Smooth muscle cell (in vitro differentiated cells): Measurements from ENCODE around the gene CD74. TPM values are rescaled to one million over a fixed set of nuclear protein-coding genes. Genes with fewer than 3 reads are reported as not detected.
A peak's percentile ranks its signal among the peaks of the same experiment; 100 is the strongest.

Experiments
- DNase-seq: peaks from one replicate; lab custom pipeline; 2025; ENCODE audit not compliant: unreplicated experiment; lab: John Stamatoyannopoulos, UW
- H2AFZ ChIP-seq: fragments of 200-600 bp; sonication (generic); 2 replicates; pipeline ENCODE4 v1.6.0; 2016; ENCODE audit warnings: antibody characterized with exemption, low read depth, mild to moderate bottlenecking
- H3F3A ChIP-seq: fragments of 200-600 bp; sonication (generic); 2 replicates; pipeline ENCODE4 v1.6.0; 2017; ENCODE audit warnings: antibody characterized with exemption, low read depth
- H3K27ac ChIP-seq: fragments of 200-600 bp; sonication (generic); 2 replicates; pipeline ENCODE4 v1.5.1; 2016; ENCODE audit warnings: low read depth, mild to moderate bottlenecking
- H3K27me3 ChIP-seq: fragments of 200-600 bp; sonication (generic); 2 replicates; pipeline ENCODE4 v1.6.1; 2016; ENCODE audit warnings: low read depth, mild to moderate bottlenecking
- H3K36me3 ChIP-seq: fragments of 200-600 bp; sonication (generic); 2 replicates; pipeline ENCODE4 v1.5.1; 2016; ENCODE audit warnings: low read depth
- H3K4me1 ChIP-seq: fragments of 200-600 bp; sonication (generic); 2 replicates; pipeline ENCODE4 v1.5.1; 2016; ENCODE audit warnings: low read depth
- H3K4me2 ChIP-seq: fragments of 200-600 bp; sonication (generic); 2 replicates; pipeline ENCODE4 v1.6.0; 2016; ENCODE audit warnings: mild to moderate bottlenecking
- H3K4me3 ChIP-seq: fragments of 200-600 bp; sonication (generic); 2 replicates; pipeline ENCODE4 v1.5.1; 2016; ENCODE audit warnings: mild to moderate bottlenecking
- H3K79me2 ChIP-seq: fragments of 200-600 bp; sonication (generic); 2 replicates; pipeline ENCODE4 v1.6.0; 2016; ENCODE audit warnings: low read depth, mild to moderate bottlenecking
- H3K9ac ChIP-seq: fragments of 200-600 bp; sonication (generic); 2 replicates; pipeline ENCODE4 v1.6.0; 2016; ENCODE audit warnings: low read depth
- H3K9me3 ChIP-seq: fragments of 200-600 bp; sonication (generic); replicated peaks from 2 replicates; pipeline ENCODE4 v1.5.1; 2016; ENCODE audit warnings: low read depth
- H4K20me1 ChIP-seq: fragments of 200-600 bp; sonication (generic); 2 replicates; pipeline ENCODE4 v1.6.0; 2016; ENCODE audit warnings: low read depth
- WGBS: methylation state at CpG from one replicate; pipeline ENCODE4 v1.1.7; 2016; ENCODE audit warnings: low lambda C conversion rate; 5-methylcytosine and 5-hydroxymethylcytosine counted together
- polyA plus RNA-seq: library from polyadenylated mRNA; unstranded; fragments of >200 nt; fragmentation: Nextera tagmentation; extraction: Ambion mirVana; gene quantifications from 2 replicates; pipeline ENCODE4 v1.2.1, GENCODE V29; 2016
- total RNA-seq: library from RNA; depleted of rRNA; stranded (reverse); fragments of >200 nt; gene quantifications from 2 replicates; pipeline ENCODE4 v1.2.3, GENCODE V29; 2014
- TF ChIP-seq, protein P1 (sequence below): fragments of 200-600 bp; sonication (generic); IDR thresholded peaks from 2 replicates; pipeline ENCODE4 v1.5.1; 2017; ENCODE audit warnings: borderline replicate concordance, mild to moderate bottlenecking, antibody characterized with exemption; ENCODE audit not compliant: insufficient read depth, poor library complexity, severe bottlenecking

The CD74 gene
- total and polyA plus RNA-seq, 2 experiments from 2014 or later = 2.7 to 3.9 TPM

DNA sequence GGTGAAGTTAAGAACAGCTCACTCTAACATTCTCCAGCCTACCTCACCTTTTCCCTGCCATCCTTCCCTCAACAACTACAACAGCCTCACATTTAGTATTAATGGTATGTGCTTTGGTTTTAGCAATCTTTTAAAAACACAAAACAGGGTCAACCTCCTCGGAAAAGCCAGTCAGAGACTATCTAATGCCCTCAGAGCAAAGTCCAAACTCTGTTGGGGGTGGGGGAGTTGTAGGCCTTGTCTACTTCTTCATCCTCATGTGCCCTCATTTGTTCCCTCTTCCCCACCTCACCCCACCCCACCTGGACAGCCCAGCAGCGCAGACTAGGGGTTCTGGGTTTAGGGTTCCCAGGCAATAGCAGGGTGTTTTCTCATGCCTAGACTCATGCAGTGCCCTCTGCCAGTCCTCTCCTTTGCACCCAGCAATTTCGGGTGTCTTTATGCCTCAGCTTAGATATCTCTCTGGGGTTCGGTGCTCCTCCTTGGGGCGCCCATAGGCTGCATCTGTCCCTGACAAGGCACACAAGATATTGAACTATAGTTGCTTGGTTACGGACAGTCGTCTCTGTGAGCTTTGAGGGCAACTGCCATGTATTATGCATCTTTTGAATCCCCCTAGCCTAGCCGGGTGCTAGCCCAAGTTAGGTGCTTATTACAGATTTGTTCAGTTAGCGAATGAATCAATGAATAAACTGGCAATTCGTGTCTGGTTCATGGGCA is 56.0 kb downstream of the CD74 start:
- Histone ChIP-seq H3K36me3 (no peaks in the 10 kb centered on the region), H3K27ac (peak overlapping the region; percentile 56), H3K27me3 (no peaks in the 10 kb centered on the region), H3K4me2 (peak overlapping the region; percentile 96), H4K20me1 (peaks cover 4% of the 10 kb centered on the region), H3K79me2 (peaks cover 28% of the 10 kb centered on the region), H3K4me3 (peak overlapping the region; percentile 82), H2AFZ (peak overlapping the region; percentile 42), H3K9ac (no peak overlapping the region), H3K4me1 (peaks cover 10% of the 10 kb centered on the region), H3F3A (peaks cover 10% of the 10 kb centered on the region), H3K9me3 (no peaks in the 10 kb centered on the region)
- 73% methylated on average over 10 of the region's 10 CpGs for WGBS
- DNase-seq = no peak
- TF ChIP-seq, protein P1, sequence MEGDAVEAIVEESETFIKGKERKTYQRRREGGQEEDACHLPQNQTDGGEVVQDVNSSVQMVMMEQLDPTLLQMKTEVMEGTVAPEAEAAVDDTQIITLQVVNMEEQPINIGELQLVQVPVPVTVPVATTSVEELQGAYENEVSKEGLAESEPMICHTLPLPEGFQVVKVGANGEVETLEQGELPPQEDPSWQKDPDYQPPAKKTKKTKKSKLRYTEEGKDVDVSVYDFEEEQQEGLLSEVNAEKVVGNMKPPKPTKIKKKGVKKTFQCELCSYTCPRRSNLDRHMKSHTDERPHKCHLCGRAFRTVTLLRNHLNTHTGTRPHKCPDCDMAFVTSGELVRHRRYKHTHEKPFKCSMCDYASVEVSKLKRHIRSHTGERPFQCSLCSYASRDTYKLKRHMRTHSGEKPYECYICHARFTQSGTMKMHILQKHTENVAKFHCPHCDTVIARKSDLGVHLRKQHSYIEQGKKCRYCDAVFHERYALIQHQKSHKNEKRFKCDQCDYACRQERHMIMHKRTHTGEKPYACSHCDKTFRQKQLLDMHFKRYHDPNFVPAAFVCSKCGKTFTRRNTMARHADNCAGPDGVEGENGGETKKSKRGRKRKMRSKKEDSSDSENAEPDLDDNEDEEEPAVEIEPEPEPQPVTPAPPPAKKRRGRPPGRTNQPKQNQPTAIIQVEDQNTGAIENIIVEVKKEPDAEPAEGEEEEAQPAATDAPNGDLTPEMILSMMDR = no peak

DNA sequence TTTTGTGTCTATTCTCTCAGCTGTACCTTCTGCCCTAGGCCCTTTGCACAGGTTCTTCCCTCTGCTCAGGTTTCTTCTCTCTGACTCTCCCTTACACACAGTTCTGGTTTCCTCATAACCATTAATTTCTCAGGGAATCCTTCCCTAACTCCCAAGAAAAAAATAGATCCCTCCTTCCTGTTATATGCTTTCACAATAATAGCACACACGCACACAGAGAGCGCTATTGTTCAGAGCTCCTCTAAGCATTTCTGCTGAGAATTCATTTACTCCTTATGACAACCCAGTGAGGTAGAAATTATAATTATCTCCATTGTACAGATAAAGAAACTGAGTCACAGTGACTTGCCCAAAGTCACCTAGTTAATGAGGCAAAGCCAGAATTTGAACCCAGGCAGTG is 56.9 kb downstream of the CD74 start:
- WGBS = 98% methylated on average over 2 of the region's 2 CpGs

DNA sequence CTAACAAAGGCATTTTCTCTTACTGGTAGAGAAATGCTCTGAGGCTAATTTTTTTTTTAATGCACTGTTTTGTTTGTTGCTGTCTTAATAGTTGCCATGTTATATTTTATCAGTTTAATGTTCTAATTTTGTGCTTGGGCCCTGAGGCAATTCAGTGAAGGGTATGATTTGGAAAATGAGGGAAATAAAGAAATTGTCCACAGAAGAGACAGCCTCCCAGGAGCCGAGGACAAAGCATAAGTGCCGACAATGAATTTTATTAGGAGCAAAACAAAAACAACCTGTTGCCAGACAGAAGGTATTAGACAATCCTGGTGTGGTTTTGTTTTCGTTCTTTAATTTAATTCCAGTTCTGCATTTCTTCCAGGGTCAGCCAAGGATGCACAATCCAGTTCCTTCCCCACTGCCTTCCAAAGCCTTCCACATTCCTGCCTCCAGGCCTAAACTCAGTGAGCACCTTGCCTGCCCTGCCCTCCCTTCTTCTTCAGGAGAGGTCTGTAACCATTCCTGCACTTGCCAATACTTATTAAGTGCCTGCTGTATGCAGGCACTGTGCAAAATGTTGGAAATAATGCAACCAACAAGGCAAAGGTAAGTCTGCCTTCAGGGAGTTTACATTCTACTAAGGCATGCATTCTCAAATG is 59.6 kb downstream of the CD74 start:
- peaks cover 10% of the 10 kb centered on the region for H3F3A ChIP-seq
- H4K20me1 ChIP-seq = no peaks in the 10 kb centered on the region
- no peaks in the 10 kb centered on the region for H3K27me3 ChIP-seq
- H3K9ac ChIP-seq = no peak overlapping the region
- no peaks in the 10 kb centered on the region for H3K9me3 ChIP-seq
- peaks cover 6% of the 10 kb centered on the region for H3K79me2 ChIP-seq
- no peak overlapping the region for H2AFZ ChIP-seq
- H3K4me2 ChIP-seq = no peak overlapping the region
- WGBS = 88% methylated on average over 3 of the region's 3 CpGs
- H3K36me3 ChIP-seq = no peaks in the 10 kb centered on the region
- no peak overlapping the region for H3K27ac ChIP-seq
- TF ChIP-seq, protein P1 = no peak
- peaks cover 5% of the 10 kb centered on the region for H3K4me1 ChIP-seq
- DNase-seq = no peak
- no peak overlapping the region for H3K4me3 ChIP-seq

More for the DNA sequence above, 56.9 kb downstream of the CD74 start:
- no peak overlapping the region for H3K4me3 ChIP-seq
- H3F3A ChIP-seq = peaks cover 10% of the 10 kb centered on the region
- peaks cover 10% of the 10 kb centered on the region for H3K4me1 ChIP-seq
- no peak overlapping the region for H3K4me2 ChIP-seq
- no peak for DNase-seq
- H3K36me3 ChIP-seq = no peaks in the 10 kb centered on the region
- TF ChIP-seq, protein P1 = no peak
- H3K79me2 ChIP-seq = peaks cover 28% of the 10 kb centered on the region
- no peak overlapping the region for H2AFZ ChIP-seq
- H3K9me3 ChIP-seq = no peaks in the 10 kb centered on the region
- H3K9ac ChIP-seq = no peak overlapping the region
- H4K20me1 ChIP-seq = peaks cover 4% of the 10 kb centered on the region
- H3K27ac ChIP-seq = no peak overlapping the region
- H3K27me3 ChIP-seq = no peaks in the 10 kb centered on the region
